ENCODE data around the gene FGFRL1.
"Not testable (repeated sequence)": the region's sequence is repeated elsewhere in the genome, so short reads cannot be mapped to it uniquely, and the experiment has no call there.

Gene FGFRL1

GRCh38 chr4:1045595-1046201 lies 34.3 kb downstream of the FGFRL1 start:
- H3K9me3 ChIP-seq (ENCODE audit: insufficient read depth, low read length, severe bottlenecking) = no peaks in the 10 kb centered on the region
- H3K4me1 ChIP-seq (ENCODE audit: insufficient read depth, low read length) = no peaks in the 10 kb centered on the region
- H3K9ac ChIP-seq (ENCODE audit: low read depth, low read length) = no peak overlapping the region
- H3K4me2 ChIP-seq (ENCODE audit: insufficient read depth, low read length) = no peak overlapping the region
- no peak overlapping the region for H3K27ac ChIP-seq (ENCODE audit: low read length)
- peaks cover 4% of the 10 kb centered on the region; the same call in 1 of the 2 replicates for H4K20me1 ChIP-seq (ENCODE audit: insufficient read depth, low read length)
- H3K36me3 ChIP-seq (ENCODE audit: insufficient read depth, low read length) = no peaks in the 10 kb centered on the region
- H2AFZ ChIP-seq (ENCODE audit: low read depth, low read length) = no peak overlapping the region
- DNase-seq = no peak
- no peak for ATAC-seq (ENCODE audit: insufficient read depth, low read depth)
- H3K4me3 ChIP-seq (ENCODE audit: low read depth in 1 of 2, low read length in 2 of 2) = no peak overlapping the region
- no peaks in the 10 kb centered on the region for H3K79me2 ChIP-seq (ENCODE audit: insufficient read depth, low read length)
- TF ChIP-seq EZH2 (IDR thresholded peaks at IDR 0.05; ENCODE audit: borderline replicate concordance, low read depth, low read length, severe bottlenecking) (no peak), CTCF (IDR thresholded peaks at IDR 0.05; ENCODE audit: borderline replicate concordance, extremely low read depth, low read length, poor library complexity, severe bottlenecking) (no peak)
- H3K27me3 ChIP-seq (ENCODE audit: insufficient read depth, low read length, poor library complexity) = no peaks in the 10 kb centered on the region

DNA sequence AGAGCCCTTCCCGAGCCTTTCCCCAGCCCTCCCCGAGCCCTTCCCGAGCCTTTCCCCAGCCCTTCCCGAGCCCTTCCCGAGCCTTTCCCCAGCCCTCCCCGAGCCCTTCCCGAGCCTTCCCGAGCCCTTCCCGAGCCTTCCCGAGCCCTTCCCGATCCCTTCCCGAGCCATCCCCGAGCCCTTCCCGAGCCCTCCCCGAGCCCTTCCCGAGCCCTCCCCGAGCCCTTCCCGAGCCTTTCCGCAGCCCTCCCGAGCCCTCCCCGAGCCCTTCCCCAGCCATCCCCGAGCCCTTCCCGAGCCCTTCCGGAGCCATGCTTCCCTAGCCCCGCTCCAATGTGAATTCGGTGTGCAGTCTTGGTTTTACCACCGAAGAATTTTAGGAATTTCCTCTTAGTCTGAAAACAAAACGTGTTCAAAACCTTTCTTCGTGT lies 35.2 kb downstream of the FGFRL1 start:
- H3K4me3 ChIP-seq (ENCODE audit: low read depth in 1 of 2, low read length in 2 of 2); H3K27me3 ChIP-seq (ENCODE audit: insufficient read depth, low read length, poor library complexity); ATAC-seq (ENCODE audit: insufficient read depth, low read depth); H3K9me3 ChIP-seq (ENCODE audit: insufficient read depth, low read length, severe bottlenecking); H3K4me2 ChIP-seq (ENCODE audit: insufficient read depth, low read length); H3K79me2 ChIP-seq (ENCODE audit: insufficient read depth, low read length); H3K27ac ChIP-seq (ENCODE audit: low read length); H4K20me1 ChIP-seq (ENCODE audit: insufficient read depth, low read length); H3K9ac ChIP-seq (ENCODE audit: low read depth, low read length); H2AFZ ChIP-seq (ENCODE audit: low read depth, low read length); DNase-seq; H3K4me1 ChIP-seq (ENCODE audit: insufficient read depth, low read length); H3K36me3 ChIP-seq (ENCODE audit: insufficient read depth, low read length): not testable (repeated sequence)

- no peak overlapping the region for H3K4me2 ChIP-seq (ENCODE audit: insufficient read depth, low read length)
- DNase-seq (no peak), ATAC-seq (ENCODE audit: insufficient read depth, low read depth) (no peak)
- no peak overlapping the region for H3K4me3 ChIP-seq (ENCODE audit: low read depth in 1 of 2, low read length in 2 of 2)
- H2AFZ ChIP-seq (ENCODE audit: low read depth, low read length) = no peak overlapping the region
- no peaks in the 10 kb centered on the region for H3K27me3 ChIP-seq (ENCODE audit: insufficient read depth, low read length, poor library complexity)
- peaks cover 4% of the 10 kb centered on the region; the same call in 1 of the 2 replicates for H4K20me1 ChIP-seq (ENCODE audit: insufficient read depth, low read length)
- H3K9me3 ChIP-seq (ENCODE audit: insufficient read depth, low read length, severe bottlenecking) = no peaks in the 10 kb centered on the region
- H3K36me3 ChIP-seq (ENCODE audit: insufficient read depth, low read length) = no peaks in the 10 kb centered on the region
- no peak overlapping the region for H3K27ac ChIP-seq (ENCODE audit: low read length)
- no peaks in the 10 kb centered on the region for H3K4me1 ChIP-seq (ENCODE audit: insufficient read depth, low read length)
- no peak overlapping the region for H3K9ac ChIP-seq (ENCODE audit: low read depth, low read length)
- TF ChIP-seq EZH2 (IDR thresholded peaks at IDR 0.05; ENCODE audit: borderline replicate concordance, low read depth, low read length, severe bottlenecking) (no peak), CTCF (IDR thresholded peaks at IDR 0.05; ENCODE audit: borderline replicate concordance, extremely low read depth, low read length, poor library complexity, severe bottlenecking) (no peak)
- no peaks in the 10 kb centered on the region for H3K79me2 ChIP-seq (ENCODE audit: insufficient read depth, low read length)
These were observed 35.9 kb downstream of the FGFRL1 start for GRCh38 chr4:1047106-1047975.

Measured in DND-41 (cell line).